AG04450 (cell line): ENCODE data around the gene CTNNB1. TPM values are rescaled to one million over a fixed set of nuclear protein-coding genes. Genes with fewer than 3 reads are reported as not detected.

Experiments used
- CTCF ChIA-PET: fragments of 300-600, 350-600 bp; formaldehyde crosslinking; extraction: SDS; loops from one replicate; lab custom pipeline; 2022; ENCODE audit warnings: antibody characterized with exemption, inconsistent platforms; lab: Charles Lee
- POLR2A ChIA-PET: fragments of 350-600 bp; formaldehyde crosslinking; extraction: SDS; loops from one replicate; lab custom pipeline; 2021; ENCODE audit warnings: antibody characterized with exemption, inconsistent platforms; lab: Yijun Ruan, JAX
- DNase-seq: peaks from one replicate; pipeline ENCODE4 v3.0.0-alpha.2; 2011; ENCODE audit warnings: low read depth, low spot score
- H3K27ac ChIP-seq: one replicate; pipeline ENCODE4 v1.5.1; 2012; ENCODE audit warnings: low read depth, low read length, control low read depth
- H3K27me3 ChIP-seq: one replicate; pipeline ENCODE4 v1.6.0; 2012; ENCODE audit warnings: low read length; ENCODE audit not compliant: control insufficient read depth, insufficient read depth
- H3K4me3 ChIP-seq: 2 replicates; pipeline ENCODE4 v1.5.1; 2011; ENCODE audit warnings: mild to moderate bottlenecking, low read depth, low read length, control low read depth
- H3K9me3 ChIP-seq: 2 replicates; pipeline ENCODE4 v1.5.1; 2012; ENCODE audit warnings: low read length; ENCODE audit not compliant: control insufficient read depth, insufficient read depth
- polyA plus RNA-seq: library from polyadenylated mRNA; depleted of rRNA; stranded (reverse); fragments of >200 nt; gene quantifications from 2 replicates; pipeline ENCODE4 v1.2.3, GENCODE V29; 2011
- TF ChIP-seq, protein P1 (sequence below): IDR thresholded peaks from 2 replicates; pipeline ENCODE4 v1.5.1; 2011; ENCODE audit warnings: low read depth, low read length, control low read depth, inconsistent platforms

Gene CTNNB1
- polyA plus RNA-seq, 1 experiment, result 352 TPM

DNA sequence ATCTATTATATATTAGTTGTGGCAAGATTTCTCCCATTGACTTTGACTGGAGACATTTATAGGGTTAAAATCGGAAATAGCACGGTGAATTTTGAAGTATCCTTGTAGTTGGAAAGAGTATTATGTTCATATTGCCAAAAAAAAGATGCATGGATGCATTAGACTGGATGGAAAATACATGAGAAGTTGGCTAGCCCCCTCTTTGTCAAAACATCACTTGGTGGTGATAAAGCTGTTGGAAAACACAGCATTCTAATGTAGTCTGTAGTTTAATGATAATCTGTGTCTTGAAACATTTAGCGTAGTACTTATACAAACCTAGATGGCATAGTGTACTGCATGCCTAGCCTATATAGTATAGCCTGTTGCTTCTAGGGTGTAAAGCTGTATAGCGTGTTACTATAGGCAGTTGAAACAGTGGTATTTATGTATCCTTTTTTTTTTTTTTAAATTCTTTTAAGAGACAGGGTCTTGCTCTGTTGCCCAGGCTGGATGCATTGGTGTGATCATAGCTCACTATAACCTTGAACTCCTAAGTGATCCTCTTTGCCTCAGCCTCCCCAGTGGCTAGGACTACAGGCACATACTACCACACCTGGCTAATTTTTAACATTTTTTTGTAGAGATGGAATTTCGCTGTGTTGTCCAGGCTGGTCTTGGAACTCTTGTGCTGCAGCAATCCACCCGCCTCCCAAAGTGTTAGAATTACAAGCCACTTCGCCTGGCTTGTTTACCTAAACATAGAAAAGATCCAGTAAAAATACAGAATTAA, 21.8 kb downstream of the CTNNB1 start:
- no peak for DNase-seq
- H3K4me3 ChIP-seq, result no peak overlapping the region
- CTCF ChIA-PET, result interaction anchor here (0.5 to 0.6 kb wide), 2 partner anchors 18 to 923 kb away, joined by 3 read pairs; no protein-coding TSS in a partner anchor
- no peaks in the 10 kb centered on the region for H3K27me3 ChIP-seq
- TF ChIP-seq, protein P1, sequence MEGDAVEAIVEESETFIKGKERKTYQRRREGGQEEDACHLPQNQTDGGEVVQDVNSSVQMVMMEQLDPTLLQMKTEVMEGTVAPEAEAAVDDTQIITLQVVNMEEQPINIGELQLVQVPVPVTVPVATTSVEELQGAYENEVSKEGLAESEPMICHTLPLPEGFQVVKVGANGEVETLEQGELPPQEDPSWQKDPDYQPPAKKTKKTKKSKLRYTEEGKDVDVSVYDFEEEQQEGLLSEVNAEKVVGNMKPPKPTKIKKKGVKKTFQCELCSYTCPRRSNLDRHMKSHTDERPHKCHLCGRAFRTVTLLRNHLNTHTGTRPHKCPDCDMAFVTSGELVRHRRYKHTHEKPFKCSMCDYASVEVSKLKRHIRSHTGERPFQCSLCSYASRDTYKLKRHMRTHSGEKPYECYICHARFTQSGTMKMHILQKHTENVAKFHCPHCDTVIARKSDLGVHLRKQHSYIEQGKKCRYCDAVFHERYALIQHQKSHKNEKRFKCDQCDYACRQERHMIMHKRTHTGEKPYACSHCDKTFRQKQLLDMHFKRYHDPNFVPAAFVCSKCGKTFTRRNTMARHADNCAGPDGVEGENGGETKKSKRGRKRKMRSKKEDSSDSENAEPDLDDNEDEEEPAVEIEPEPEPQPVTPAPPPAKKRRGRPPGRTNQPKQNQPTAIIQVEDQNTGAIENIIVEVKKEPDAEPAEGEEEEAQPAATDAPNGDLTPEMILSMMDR, result no peak
- POLR2A ChIA-PET, result interaction anchor here (1.0 kb wide), 1 partner anchor 22 kb away, joined by 3 read pairs; the partner anchor contains the start of gene CTNNB1
- H3K9me3 ChIP-seq, result no peaks in the 10 kb centered on the region
- H3K27ac ChIP-seq, result no peak overlapping the region

DNA sequence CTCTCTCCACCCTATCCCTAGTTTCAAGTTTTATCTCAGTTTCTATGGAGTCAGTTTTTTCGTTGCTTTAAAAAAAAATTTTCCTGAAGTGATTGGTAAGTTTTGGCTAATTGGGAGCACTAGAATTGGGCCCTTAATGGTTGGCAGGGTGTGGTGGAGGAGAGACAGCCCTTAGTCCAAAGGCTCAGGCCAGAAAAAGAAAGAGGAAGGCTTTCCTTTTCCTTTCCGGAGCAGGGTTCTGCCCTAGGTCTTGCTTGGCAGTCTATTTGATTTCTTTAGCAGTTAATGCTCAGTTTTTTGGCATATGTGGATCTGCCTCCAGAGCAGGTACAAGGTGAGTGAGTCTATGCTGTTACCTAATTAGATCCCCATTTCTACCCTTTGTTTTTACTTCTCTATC, 22.7 kb downstream of the CTNNB1 start:
- no peaks in the 10 kb centered on the region for H3K9me3 ChIP-seq
- no peak overlapping the region for H3K27ac ChIP-seq
- ChIA-PET POLR2A (no interaction called here), CTCF (no interaction called here)
- no peak overlapping the region for H3K4me3 ChIP-seq
- no peaks in the 10 kb centered on the region for H3K27me3 ChIP-seq
- no peak for DNase-seq
- TF ChIP-seq, protein P1, result no peak

DNA sequence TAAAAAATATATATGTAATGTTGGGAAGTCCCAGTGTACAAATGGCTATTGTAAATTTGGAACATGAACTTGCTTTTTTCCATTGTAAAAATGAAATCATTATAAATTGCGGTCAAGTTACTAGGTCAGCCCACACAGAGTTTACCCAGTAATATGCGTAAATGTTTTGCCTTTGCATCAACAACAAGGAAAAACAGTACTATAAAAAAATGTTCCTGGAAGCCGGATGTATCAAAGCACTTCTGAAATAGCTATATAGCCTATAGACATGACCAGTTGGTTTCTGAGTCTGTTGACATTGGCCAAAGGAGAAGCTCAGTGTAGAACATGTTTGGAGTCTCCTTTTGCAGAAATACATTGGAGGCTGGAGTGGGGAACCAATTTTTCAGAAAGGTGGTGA, 23.2 kb downstream of the CTNNB1 start:
- Histone ChIP-seq H3K4me3 (no peak overlapping the region), H3K27ac (no peak overlapping the region), H3K9me3 (no peaks in the 10 kb centered on the region), H3K27me3 (no peaks in the 10 kb centered on the region)
- no peak for DNase-seq
- CTCF ChIA-PET, result interaction anchor here (0.6 kb wide), 1 partner anchor 17 kb away, joined by 3 read pairs; no protein-coding TSS in a partner anchor
- TF ChIP-seq, protein P1, result no peak
- POLR2A ChIA-PET, result no interaction called here

DNA sequence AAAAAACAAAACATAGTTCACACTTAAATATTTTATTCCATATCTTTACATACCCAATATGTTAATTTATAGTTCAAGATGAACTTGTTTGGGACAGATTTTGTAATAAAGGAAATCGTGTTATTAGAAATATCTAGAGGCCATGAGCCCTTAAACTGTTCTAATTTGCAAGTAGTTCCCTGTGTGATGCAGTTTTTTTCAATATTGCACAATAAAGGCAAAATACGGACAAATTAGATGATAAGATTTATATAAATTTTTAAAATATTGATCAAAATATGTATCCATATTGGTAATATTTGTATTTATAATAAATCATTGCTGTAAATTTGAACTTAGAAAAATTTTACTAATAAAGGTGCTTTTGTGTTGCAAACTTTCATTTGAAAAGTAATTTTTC, 23.8 kb downstream of the CTNNB1 start:
- Histone ChIP-seq H3K27me3 (no peaks in the 10 kb centered on the region), H3K27ac (no peak overlapping the region), H3K4me3 (no peak overlapping the region), H3K9me3 (no peaks in the 10 kb centered on the region)
- TF ChIP-seq, protein P1, result no peak
- CTCF ChIA-PET, result interaction anchor here (0.6 kb wide), 1 partner anchor 17 kb away, joined by 3 read pairs; no protein-coding TSS in a partner anchor
- POLR2A ChIA-PET, result no interaction called here
- no peak for DNase-seq

DNA sequence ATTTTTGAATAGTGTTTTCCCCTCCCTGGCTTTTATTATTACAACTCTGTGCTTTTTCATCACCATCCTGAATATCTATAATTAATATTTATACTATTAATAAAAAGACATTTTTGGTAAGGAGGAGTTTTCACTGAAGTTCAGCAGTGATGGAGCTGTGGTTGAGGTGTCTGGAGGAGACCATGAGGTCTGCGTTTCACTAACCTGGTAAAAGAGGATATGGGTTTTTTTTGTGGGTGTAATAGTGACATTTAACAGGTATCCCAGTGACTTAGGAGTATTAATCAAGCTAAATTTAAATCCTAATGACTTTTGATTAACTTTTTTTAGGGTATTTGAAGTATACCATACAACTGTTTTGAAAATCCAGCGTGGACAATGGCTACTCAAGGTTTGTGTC, 24.4 kb downstream of the CTNNB1 start:
- ChIA-PET POLR2A (no interaction called here), CTCF (no interaction called here)
- Histone ChIP-seq H3K27me3 (no peaks in the 10 kb centered on the region), H3K4me3 (no peak overlapping the region), H3K27ac (no peak overlapping the region), H3K9me3 (no peaks in the 10 kb centered on the region)
- TF ChIP-seq, protein P1, result no peak
- no peak for DNase-seq
